PC-3 (cell line): ENCODE data around the gene STX8. TPM values are rescaled to one million over a fixed set of nuclear protein-coding genes. Genes with fewer than 3 reads are reported as not detected.

ENCODE experiments used
- ATAC-seq: fragments of 200-7000 bp; cut with Tn5 transposase; 2 replicates; pipeline ENCODE4 v1.9.1; 2020; ENCODE audit warnings: mild to moderate bottlenecking, moderate library complexity
- BruUV-seq: library from RNA; stranded (reverse); fragments of 400-500 nt; replicated peaks from 2 replicates; lab custom pipeline; 2021; lab: Mats Ljungman, UMichigan
- CTCF ChIA-PET: fragments of 300-600 bp; sonication (Branson Sonifier 250); formaldehyde crosslinking; loops from one replicate; lab custom pipeline; 2022; ENCODE audit warnings: antibody characterized with exemption; lab: Charles Lee
- POLR2A ChIA-PET: fragments of 300-600 bp; sonication (Branson Sonifier 250); formaldehyde crosslinking; loops from one replicate; lab custom pipeline; 2022; ENCODE audit warnings: antibody characterized with exemption; ENCODE audit not compliant: unreplicated experiment; lab: Charles Lee
- DNase-seq: peaks from one replicate; pipeline ENCODE4 v3.0.0-alpha.2; 2015
- H2AFZ ChIP-seq: fragments of 300-600 bp; sonication (generic); 2 replicates; pipeline ENCODE4 v1.6.0; 2016; ENCODE audit warnings: antibody characterized with exemption, low read length
- H3F3A ChIP-seq: fragments of 300-600 bp; sonication (generic); one replicate; pipeline ENCODE4 v1.6.0; 2017; ENCODE audit warnings: antibody characterized with exemption, low read length, control low read depth, mild to moderate bottlenecking; ENCODE audit not compliant: unreplicated experiment
- H3K27ac ChIP-seq: fragments of 300-600 bp; sonication (generic); 2 replicates; pipeline ENCODE4 v1.5.1; 2016; ENCODE audit warnings: mild to moderate bottlenecking, low read length
- H3K27me3 ChIP-seq: fragments of 300-600 bp; sonication (generic); 2 replicates; pipeline ENCODE4 v1.6.1; 2016; ENCODE audit warnings: low read length, mixed read lengths
- H3K36me3 ChIP-seq: fragments of 300-600 bp; sonication (generic); 2 replicates; pipeline ENCODE4 v1.6.1; 2016; ENCODE audit warnings: low read depth, mixed run types, low read length, mixed read lengths
- H3K4me1 ChIP-seq: fragments of 300-600 bp; sonication (generic); 2 replicates; pipeline ENCODE4 v1.5.1; 2016; ENCODE audit warnings: low read length; ENCODE audit not compliant: insufficient read depth
- H3K4me2 ChIP-seq: fragments of 300-600 bp; sonication (generic); 2 replicates; pipeline ENCODE4 v1.6.0; 2016; ENCODE audit warnings: low read length
- H3K4me3 ChIP-seq: fragments of 300-600 bp; sonication (generic); 2 replicates; pipeline ENCODE4 v1.5.1; 2016; ENCODE audit warnings: mild to moderate bottlenecking, low read length, mixed read lengths
- H3K79me2 ChIP-seq: fragments of 300-600 bp; sonication (generic); 2 replicates; pipeline ENCODE4 v1.6.1; 2017; ENCODE audit warnings: low read length, mixed read lengths
- H3K9ac ChIP-seq: fragments of 300-600 bp; sonication (generic); 2 replicates; pipeline ENCODE4 v1.6.0; 2016; ENCODE audit warnings: mild to moderate bottlenecking, low read length
- H3K9me2 ChIP-seq: fragments of 300-600 bp; sonication (generic); replicated peaks from 2 replicates; pipeline ENCODE4 v1.6.1; 2016; ENCODE audit warnings: mixed run types, low read length, mixed read lengths
- H3K9me3 ChIP-seq: fragments of 300-600 bp; sonication (generic); 2 replicates; pipeline ENCODE4 v1.6.1; 2016; ENCODE audit warnings: low read length, mixed read lengths
- H4K20me1 ChIP-seq: fragments of 300-600 bp; sonication (generic); 2 replicates; pipeline ENCODE4 v1.6.1; 2016; ENCODE audit warnings: low read length, mixed read lengths
- CTCF ChIP-seq: fragments of 300-600 bp; sonication (generic); conservative IDR thresholded peaks from 2 replicates; pipeline ENCODE4 v1.5.1; 2017; ENCODE audit warnings: antibody characterized with exemption, low read depth, mild to moderate bottlenecking, low read length
- EZH2 ChIP-seq: fragments of 300-600 bp; sonication (generic); IDR thresholded peaks from one replicate; pipeline ENCODE4 v1.6.1; 2017; ENCODE audit warnings: antibody characterized with exemption, mild to moderate bottlenecking, low read length; ENCODE audit not compliant: unreplicated experiment
- EZH2phosphoT487 ChIP-seq: fragments of 300-600 bp; sonication (generic); IDR thresholded peaks from 2 replicates; pipeline ENCODE4 v1.6.1; 2018; ENCODE audit warnings: mild to moderate bottlenecking, antibody characterized with exemption, low read length, borderline replicate concordance
- intact Hi-C: fragments of 100-400 bp; cut with micrococcal nuclease; formaldehyde crosslinking; loops from 2 replicates; pipeline ENCODE4 v1.9.0; 2023
- total RNA-seq: library from RNA; depleted of rRNA; stranded (reverse); fragments of >200 nt; gene quantifications from 2 replicates; pipeline ENCODE4 v1.2.3, GENCODE V29; 2014

STX8 gene
- total RNA-seq, 1 experiment from 2014 or later: 57.4 TPM

- intact Hi-C loops: no loop called here
- CTCF ChIA-PET: interaction anchor here (0.6 kb wide), 1 partner anchor 276 kb away, joined by 5 read pairs; no protein-coding TSS in a partner anchor
- ATAC-seq: no peak
Observed at GRCh38 chr17:9249245-9249953, 326.2 kb downstream of the STX8 start.

GRCh38 chr17:9247401-9247938 is 328.1 kb downstream of the STX8 start:
- no peaks in the 10 kb centered on the region for H3K4me1 ChIP-seq
- H3K4me3 ChIP-seq: no peak overlapping the region
- H2AFZ ChIP-seq: no peak overlapping the region
- no peaks in the 10 kb centered on the region for H3K36me3 ChIP-seq
- H3F3A ChIP-seq: no peaks in the 10 kb centered on the region
- H3K27me3 ChIP-seq: no peaks in the 10 kb centered on the region
- H3K9me3 ChIP-seq: no peaks in the 10 kb centered on the region
- ChIA-PET CTCF (no interaction called here), POLR2A (no interaction called here)
- H3K9ac ChIP-seq: no peak overlapping the region
- DNase-seq: no peak
- no peaks in the 10 kb centered on the region for H4K20me1 ChIP-seq
- TF ChIP-seq CTCF (no peak), EZH2phosphoT487 (no peak), EZH2 (no peak)
- no TSS peak for BruUV-seq
- H3K27ac ChIP-seq: no peak overlapping the region
- no peak for ATAC-seq
- H3K4me2 ChIP-seq: no peak overlapping the region
- H3K9me2 ChIP-seq: no peaks in the 10 kb centered on the region
- H3K79me2 ChIP-seq: no peaks in the 10 kb centered on the region
- intact Hi-C loops: no loop called here

More at GRCh38 chr17:9249245-9249953, 326.2 kb downstream of the STX8 start:
- DNase-seq: no peak
- Histone ChIP-seq H4K20me1 (no peaks in the 10 kb centered on the region), H3K27me3 (no peaks in the 10 kb centered on the region), H3K4me3 (no peak overlapping the region), H3K4me1 (no peaks in the 10 kb centered on the region), H3F3A (no peaks in the 10 kb centered on the region), H3K9me2 (no peaks in the 10 kb centered on the region), H3K9ac (no peak overlapping the region), H3K79me2 (no peaks in the 10 kb centered on the region), H3K36me3 (no peaks in the 10 kb centered on the region), H3K4me2 (no peak overlapping the region), H3K9me3 (no peaks in the 10 kb centered on the region), H2AFZ (no peak overlapping the region), H3K27ac (no peak overlapping the region)
- BruUV-seq: no TSS peak
- POLR2A ChIA-PET: no interaction called here
- no peak for TF ChIP-seq EZH2phosphoT487
- TF ChIP-seq CTCF: no peak
- TF ChIP-seq EZH2: no peak
